Cardiac fibroblast (primary cell): Measurements from ENCODE around the gene SMIM26.

Experiments
- DNase-seq, 2 donors: peaks; one replicate each; pipeline versions ENCODE4 v3.0.0 to v3.0.0-alpha.2; 2010; ENCODE audit warnings: low read depth in 2 of 2
- H3K4me3 ChIP-seq, 2 donors: replicated peaks in 1 of 2; 1 replicate in 1 of 2; 2 replicates in 1 of 2; pipeline ENCODE4 v1.5.1; 2011; ENCODE audit warnings: low read depth in 2 of 2, low read length in 2 of 2, mild to moderate bottlenecking in 2 of 2, moderate library complexity in 1 of 2
- TF ChIP-seq, protein P1 (sequence below): IDR thresholded peaks from one replicate; pipeline ENCODE4 v1.5.1; 2011; ENCODE audit warnings: low read depth, mild to moderate bottlenecking, low read length, inconsistent platforms

SMIM26 gene

GRCh38 chr20:18532626-18533025 lies 34.6 kb upstream of the SMIM26 start:
- TF ChIP-seq, protein P1, sequence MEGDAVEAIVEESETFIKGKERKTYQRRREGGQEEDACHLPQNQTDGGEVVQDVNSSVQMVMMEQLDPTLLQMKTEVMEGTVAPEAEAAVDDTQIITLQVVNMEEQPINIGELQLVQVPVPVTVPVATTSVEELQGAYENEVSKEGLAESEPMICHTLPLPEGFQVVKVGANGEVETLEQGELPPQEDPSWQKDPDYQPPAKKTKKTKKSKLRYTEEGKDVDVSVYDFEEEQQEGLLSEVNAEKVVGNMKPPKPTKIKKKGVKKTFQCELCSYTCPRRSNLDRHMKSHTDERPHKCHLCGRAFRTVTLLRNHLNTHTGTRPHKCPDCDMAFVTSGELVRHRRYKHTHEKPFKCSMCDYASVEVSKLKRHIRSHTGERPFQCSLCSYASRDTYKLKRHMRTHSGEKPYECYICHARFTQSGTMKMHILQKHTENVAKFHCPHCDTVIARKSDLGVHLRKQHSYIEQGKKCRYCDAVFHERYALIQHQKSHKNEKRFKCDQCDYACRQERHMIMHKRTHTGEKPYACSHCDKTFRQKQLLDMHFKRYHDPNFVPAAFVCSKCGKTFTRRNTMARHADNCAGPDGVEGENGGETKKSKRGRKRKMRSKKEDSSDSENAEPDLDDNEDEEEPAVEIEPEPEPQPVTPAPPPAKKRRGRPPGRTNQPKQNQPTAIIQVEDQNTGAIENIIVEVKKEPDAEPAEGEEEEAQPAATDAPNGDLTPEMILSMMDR: no peak
- no peak overlapping the region for H3K4me3 ChIP-seq
- DNase-seq: no peak

DNA sequence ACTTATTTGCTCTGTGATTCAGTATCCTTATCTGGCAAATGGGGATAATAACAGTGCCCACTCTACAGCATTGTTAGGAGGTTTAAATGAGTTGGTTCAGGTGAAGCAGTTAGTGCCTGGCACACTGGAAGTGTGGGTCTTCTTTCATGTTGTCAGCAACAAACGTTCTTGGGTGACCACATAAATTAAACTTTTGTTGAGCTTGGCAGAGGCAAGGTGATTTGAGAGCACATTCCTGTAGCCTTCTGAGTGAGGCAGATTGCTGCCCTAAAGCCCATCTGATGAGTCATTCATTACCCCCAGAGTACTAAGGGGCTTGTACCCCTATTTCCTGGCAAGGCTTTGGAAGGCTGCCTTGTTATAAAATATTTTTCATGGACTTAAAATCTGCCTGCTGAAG lies 33.7 kb upstream of the SMIM26 start:
- no peak for DNase-seq
- TF ChIP-seq, protein P1: no peak

GRCh38 chr20:18533978-18534644 lies 33.1 kb upstream of the SMIM26 start:
- DNase-seq: no peak
- no peak overlapping the region for H3K4me3 ChIP-seq
- TF ChIP-seq, protein P1: no peak

More for the DNA sequence above, 33.7 kb upstream of the SMIM26 start:
- H3K4me3 ChIP-seq: no peak overlapping the region

DNA sequence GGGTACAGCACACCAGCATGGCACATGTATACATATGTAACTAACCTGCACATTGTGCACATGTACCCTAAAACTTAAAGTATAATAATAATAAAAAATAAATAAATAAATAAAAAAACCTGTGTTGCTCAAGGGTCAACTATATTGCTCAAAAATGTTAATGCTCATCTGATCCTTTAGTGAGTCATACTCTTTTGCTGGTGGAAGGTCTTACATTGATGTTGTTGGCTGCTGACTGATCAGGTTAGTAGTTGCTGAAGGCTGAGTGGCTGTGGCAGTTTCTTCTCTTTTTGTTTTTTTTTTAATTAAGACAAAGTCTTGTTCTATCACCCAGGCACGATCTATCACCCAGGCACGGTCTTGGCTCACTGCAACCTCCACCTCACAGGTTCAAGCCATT lies 29.6 kb upstream of the SMIM26 start:
- TF ChIP-seq, protein P1: no peak
- peak in 1 of 2 donors; percentile 63 for DNase-seq
- H3K4me3 ChIP-seq: no peak overlapping the region

GRCh38 chr20:18541741-18542140 lies 25.5 kb upstream of the SMIM26 start:
- DNase-seq: peak in 1 of 2 donors; percentile 69
- TF ChIP-seq, protein P1: no peak
- no peak overlapping the region for H3K4me3 ChIP-seq

GRCh38 chr20:18543216-18543615 lies 24.0 kb upstream of the SMIM26 start:
- TF ChIP-seq, protein P1: no peak
- no peak for DNase-seq

DNA sequence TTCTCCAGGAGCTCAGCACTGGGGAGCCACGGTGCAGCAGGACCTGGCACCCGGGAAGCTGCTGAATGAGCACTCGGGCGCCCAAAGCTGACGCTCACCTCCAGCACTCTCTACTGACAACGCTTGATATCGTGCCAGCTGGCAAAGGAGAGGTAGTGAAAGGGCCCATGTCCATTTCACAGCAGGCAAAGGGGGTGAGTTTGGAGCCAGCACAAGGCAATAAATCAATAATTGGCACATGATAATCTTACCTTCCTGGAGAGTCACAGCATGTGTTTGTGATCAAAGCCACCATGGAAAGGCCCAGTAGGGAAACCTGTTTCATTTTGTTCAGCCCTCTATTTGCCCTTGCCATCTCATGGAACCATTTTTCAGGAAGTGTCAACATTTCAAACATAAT lies 23.3 kb upstream of the SMIM26 start:
- H3K4me3 ChIP-seq: no peak overlapping the region
- TF ChIP-seq, protein P1: no peak
- DNase-seq: no peak

More at GRCh38 chr20:18543216-18543615, 24.0 kb upstream of the SMIM26 start:
- H3K4me3 ChIP-seq: no peak overlapping the region
